HG02852 (cell line): ENCODE data around the gene SLC13A5.
"Not testable (repeated sequence)": the region's sequence is repeated elsewhere in the genome, so short reads cannot be mapped to it uniquely, and the experiment has no call there.

Source experiments
- ATAC-seq: cut with Tn5 transposase; IDR thresholded peaks from one replicate; pipeline ENCODE4 v1.9.1; 2021; ENCODE audit warnings: mild to moderate bottlenecking, moderate library complexity; ENCODE audit not compliant: unreplicated experiment

SLC13A5 gene

GRCh38 chr17:6713130-6713917 is at the start of gene SLC13A5:
Gene SLC13A5, minus strand, starts transcription at chr17:6713369. Its CDS starts 36 bp downstream, at chr17:6713333.
- no peak for ATAC-seq

DNA sequence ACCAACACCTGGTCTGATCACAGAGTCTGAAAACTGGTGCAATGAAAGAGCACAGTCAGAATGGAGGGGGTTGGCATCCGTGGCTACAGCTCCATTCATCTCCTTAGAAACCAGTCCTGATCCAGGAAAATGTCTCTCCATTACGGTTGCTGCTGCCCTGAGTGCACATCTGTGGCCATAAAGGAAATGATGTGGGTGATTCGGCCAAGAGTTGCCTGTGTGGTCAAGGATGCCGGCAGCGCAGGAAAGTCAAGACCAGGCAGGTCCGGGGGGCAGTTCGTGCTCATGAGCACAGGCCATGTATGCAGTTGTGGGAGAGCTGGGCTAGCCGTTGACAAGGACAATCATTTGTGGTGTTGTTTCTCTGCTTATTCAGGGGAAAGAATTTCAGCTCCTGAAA is 48.6 kb upstream of the SLC13A5 start:
- ATAC-seq = no peak

- ATAC-seq = no peak
These were observed 44.6 kb upstream of the SLC13A5 start for GRCh38 chr17:6757747-6758146.

GRCh38 chr17:6756425-6757031 is 43.4 kb upstream of the SLC13A5 start:
- ATAC-seq = no peak

DNA sequence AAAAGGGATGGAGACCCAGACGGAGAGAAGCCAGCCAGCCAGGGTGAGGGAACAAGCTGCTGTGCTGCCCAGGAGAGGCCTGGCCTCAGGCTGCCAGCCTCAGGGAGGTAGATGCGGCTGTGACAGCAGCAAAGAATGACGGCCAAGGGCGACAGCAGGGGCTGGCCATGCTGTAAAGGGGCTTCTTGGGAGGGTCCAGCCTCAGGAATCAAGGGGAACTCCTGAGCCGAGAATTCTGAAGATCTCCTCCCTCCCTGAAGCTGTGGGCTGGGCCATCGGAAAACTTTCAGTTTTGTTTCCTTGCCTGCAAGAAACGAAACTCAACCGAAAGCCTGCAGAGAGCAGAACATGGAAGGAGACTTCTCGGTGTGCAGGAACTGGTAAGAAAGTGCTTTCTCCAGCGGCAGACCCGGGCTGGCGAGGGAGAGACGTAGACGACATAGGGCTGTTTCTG is 42.6 kb upstream of the SLC13A5 start, which contains the start of gene XAF1:
XAF1 (plus strand) TSS at position 316 of the 454 bp plus-strand sequence; CDS start at position 349, 33 bp downstream.
- ATAC-seq = no peak

DNA sequence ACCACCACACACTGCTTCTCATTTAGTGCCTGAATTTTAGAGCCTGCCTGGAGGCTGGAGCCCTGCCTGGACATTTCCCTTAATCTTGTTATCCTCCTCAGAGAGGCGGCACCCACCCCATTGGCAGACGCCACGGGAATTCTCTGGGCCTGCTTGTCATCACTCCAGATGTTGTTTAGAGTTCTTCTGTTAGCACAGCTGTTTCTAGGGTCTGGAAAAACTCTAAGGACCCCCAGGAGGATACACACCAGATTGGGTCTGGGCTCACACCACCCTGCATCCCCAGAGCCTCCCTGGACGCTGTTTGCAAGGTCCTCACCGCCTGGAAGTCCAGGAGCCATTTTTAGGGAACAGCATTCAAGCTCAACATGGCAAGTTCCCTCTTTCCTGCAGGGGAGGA is 42.1 kb upstream of the SLC13A5 start:
- ATAC-seq = no peak

GRCh38 chr17:6753546-6753945 is 40.4 kb upstream of the SLC13A5 start:
- no peak for ATAC-seq

DNA sequence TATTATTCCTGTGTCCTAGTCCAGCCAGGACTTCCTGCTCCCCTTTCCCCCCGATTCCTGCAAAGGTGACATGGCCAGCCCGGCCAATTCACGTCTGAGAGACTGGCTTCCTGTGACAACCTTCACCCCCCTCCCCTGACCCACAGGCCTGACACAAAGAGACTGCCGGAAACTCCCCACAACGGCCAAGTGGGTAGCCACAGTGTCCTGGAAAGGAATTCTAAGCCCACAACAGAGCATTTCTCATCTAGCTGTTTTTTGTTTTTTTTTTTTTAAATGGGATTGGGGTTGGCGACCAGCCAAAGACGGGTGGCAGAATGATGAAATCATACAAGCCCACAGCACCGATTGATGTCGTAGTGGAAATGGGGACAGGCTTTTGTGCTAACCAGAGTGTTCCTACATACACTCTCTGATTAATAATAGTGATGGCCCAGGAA is 39.9 kb upstream of the SLC13A5 start:
- ATAC-seq = no peak

DNA sequence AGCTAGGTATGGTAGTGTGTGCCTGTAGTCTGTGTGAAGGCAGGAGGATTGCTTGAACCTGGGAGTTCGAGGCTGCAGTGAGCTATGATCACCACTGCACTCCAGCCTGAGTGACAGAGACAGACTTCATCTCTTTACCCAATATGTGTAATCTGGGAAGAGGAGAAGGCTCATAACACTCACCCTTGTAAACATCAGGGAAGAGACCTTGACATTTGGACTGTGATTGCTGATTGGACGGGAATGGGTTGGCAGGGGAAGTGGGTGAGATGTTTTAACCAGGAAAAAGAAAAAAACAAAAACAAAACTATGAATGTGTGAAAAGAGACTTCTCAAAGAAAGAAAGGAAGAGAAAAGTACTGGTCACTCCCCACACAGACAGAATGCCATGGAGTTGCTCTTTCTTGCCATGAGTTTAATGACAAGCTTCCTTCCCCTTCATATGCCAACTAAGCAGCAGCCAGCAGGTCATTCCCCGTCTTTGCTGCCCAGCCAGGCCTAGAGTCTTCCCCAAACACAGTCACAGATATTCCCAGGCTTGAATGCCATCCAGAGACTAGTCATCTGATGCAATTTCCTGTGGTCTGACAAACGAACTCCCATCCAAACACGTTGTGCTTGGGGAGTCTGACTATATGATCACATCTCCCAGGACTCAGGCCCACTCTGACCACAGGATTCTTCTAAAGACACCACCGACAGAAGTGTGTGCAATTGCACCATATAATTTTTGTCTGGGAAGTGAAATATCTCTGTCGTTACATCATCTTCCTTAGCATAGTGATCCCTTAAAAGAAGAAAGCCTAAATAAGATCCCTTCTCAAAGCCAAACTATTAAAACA is 39.1 kb upstream of the SLC13A5 start:
- ATAC-seq = no peak

DNA sequence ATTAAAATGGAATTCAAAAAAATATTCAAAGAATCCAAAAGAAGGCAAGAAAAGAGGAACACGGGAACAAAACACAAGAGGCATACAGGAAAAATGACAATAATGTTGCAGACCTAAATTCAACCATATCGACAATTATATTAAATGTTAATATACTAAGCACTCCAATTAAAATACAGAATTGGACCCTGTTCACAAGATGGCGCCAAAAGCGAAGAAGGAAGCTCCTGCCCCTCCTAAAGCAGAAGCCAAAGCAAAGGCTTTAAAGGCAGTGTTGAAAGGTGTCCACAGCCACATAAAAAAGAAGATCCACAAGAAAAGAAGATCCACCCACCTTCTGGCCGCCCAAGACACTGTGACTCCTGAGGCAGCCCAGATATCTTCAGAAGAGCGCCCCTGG is 36.4 kb upstream of the SLC13A5 start:
- ATAC-seq = no peak

GRCh38 chr17:6748617-6749016 is 35.4 kb upstream of the SLC13A5 start:
- no peak for ATAC-seq

DNA sequence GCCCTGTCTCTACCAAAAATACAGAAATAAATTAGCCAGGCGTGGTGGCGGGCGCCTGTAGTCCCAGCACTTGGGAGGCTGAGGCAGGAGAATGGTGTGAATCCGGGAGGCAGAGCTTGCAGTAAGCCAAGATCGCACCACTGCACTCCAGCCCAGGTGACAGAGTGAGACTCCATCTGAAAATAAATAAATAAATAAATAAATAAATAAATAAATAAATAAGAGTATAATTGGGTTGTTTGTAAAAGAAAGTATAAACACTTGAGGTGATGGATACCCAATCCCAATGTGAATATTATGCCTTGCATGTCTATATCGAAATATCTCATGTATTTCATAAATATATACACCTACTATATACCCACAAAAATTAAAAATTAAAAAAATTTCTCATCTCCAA is 33.5 kb upstream of the SLC13A5 start:
- ATAC-seq = not testable (repeated sequence)

DNA sequence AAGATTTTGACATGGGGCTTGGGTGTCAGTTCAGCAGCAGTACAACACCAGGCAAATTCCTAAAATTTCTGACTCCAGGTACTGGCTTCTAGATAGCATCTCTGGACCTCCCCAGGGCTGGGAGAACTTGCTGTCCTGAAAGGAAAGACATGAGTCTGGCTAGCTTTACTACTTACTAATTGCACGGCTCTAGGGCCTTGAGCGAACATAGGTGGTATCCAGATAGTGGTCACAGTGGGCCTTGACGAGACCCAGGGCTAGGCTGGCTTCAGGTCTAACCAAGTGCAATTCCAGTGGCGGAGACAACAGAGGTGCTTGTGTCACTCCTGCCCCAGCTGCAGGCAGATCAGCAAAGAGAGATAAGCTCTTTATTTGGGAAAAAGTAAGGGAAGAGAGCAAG is 16.4 kb upstream of the SLC13A5 start:
- ATAC-seq = no peak

DNA sequence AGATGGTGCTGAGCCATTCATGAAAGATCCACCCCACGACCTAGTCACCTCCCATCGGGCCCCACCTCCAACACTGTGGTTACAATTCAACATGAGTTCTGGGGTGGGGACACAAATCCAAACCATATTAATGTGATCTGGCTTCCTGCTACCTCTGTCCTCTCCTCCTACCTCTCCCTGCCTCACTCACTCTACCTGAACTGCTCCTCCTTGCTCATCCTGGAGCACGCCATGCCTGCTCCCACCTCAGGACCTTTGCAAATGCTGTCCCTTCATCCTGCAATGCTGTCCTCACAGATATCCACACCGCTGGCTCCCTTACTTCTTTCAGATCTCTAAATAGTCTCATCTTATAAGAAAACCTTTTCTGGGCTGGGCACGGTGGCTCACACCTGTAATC is 10.8 kb upstream of the SLC13A5 start:
- ATAC-seq = no peak

DNA sequence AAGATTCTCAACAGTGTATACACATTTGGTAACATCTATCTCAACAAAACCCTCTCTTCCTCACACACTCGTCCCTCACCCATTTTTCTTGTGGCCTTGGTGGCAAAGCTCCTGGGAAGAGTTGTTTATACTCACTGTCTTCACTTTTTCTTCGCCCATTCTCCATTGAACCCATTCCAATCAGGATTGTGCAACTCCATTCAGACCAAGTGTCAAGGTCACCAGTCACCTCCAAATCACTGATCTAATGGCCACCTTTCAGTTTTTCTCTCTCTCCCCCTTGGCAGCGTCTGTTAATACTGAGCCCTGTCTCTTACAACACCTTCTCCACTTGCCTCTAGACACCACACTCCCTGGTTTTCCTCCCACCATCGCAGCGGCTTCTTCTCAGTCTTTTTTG is 8.6 kb upstream of the SLC13A5 start:
- no peak for ATAC-seq

- ATAC-seq = no peak
These were observed 3.6 kb upstream of the SLC13A5 start for GRCh38 chr17:6716736-6717135.

DNA sequence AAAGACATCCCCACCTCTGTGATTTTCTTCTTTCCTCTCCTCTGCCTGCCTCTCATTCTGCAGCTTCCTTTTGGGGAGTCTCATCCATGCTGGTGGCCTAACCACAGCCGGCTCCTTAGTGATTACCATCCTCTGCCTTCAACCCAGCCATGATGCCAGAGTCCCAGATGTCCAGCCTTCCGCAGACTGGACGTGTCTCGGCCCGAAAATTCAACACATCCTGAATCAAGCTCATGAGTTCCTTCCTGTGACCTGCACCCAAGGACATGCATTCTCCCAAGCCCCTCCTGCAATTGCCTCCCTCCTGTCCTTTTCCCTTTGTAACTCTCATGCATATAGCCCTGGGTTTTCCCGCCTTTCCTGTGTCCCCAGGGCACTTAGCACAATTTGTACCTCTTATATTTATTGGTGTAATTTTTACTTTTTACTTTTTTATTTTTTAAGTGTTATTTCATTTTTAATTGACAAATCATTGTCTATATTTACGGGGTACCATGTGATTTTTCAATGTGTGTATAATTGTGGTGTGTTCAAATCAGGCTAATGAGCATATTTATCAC is 1.2 kb upstream of the SLC13A5 start:
- ATAC-seq = no peak

DNA sequence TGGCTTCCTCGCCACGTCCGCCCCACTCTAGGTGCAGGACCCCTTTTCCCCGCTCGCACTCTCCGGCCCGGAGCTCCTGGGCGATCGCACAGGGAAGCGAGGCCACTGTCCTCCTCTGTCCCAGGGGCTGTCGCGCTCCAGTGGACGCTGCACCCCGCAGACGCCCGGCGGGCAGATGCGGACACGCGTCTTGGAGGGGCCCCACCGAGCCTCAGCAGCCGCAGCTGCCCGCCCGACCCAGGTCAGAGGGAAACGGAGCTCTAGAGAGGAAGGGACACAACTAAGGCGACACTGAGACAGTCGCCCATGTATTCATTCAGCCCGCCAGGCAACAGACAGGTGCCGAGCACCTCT is 726 bp upstream of the SLC13A5 start:
- no peak for ATAC-seq

- ATAC-seq = no peak
These were observed 377 bp downstream of the SLC13A5 start for GRCh38 chr17:6712854-6713129.

DNA sequence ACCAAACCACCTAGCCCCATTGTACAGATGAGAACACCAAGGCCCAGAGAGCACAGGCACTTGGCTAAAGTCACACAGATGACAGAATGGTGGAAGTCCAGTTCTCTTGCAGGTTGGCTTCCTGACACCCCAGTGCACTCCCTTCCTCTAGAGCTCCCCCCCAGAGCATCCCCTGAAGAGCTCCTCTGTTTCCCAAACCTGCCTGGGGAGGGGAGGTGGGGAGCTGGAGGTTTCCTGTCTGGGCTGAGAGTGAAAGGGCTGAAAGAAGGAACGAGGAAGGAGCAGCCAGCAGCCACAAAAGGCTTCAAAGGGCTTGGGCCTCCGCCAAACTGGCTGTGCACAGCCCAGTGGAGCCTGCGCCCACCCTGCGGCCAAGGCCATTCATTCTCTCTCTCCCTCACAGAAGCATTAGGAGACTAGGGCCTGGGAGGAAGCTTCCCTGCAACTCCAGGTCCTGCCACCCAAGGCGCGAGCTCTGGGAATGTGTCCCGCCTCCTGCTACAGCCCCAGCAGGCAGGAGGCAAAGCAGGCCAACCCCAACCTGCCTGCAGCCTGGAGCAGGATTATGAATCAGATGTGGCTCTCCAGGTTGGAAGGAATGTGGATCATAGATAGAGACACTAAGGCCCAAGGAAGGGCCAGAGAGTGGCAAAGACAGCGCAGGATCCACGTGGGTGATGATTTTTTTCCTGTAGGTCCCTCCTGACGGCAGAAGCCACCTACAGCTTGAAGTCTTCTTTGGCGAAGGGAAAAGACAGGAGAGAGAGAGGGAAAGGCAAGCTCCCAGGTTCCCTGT is 913 bp downstream of the SLC13A5 start:
- ATAC-seq = no peak

DNA sequence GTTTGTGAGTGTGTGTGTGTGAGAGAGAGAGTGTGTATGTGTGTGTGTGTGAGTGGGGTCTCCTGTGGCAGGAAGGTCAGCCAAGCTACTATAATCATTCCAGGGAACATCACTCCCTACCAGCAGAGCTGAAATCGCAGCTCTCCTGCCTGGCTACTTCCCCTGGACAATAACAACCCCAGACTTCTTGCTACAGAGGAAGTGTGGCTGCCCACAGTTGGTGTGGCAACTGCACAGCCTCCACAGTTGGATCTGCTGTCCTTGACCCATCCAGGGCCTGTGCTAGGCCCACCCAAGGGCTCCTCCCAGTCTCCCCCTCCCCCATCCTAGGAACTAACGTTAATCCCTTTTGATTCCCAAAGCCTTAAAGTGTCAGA is 1.5 kb downstream of the SLC13A5 start:
- ATAC-seq = no peak
